LNCAP (cell line): ENCODE data around the gene SYDE2.

ENCODE experiments used
- CTCF ChIP-seq: fragments of 450-650 bp; IDR thresholded peaks from 2 replicates; pipeline ENCODE4 v1.5.1; 2017; ENCODE audit warnings: mild to moderate bottlenecking

SYDE2 gene

DNA sequence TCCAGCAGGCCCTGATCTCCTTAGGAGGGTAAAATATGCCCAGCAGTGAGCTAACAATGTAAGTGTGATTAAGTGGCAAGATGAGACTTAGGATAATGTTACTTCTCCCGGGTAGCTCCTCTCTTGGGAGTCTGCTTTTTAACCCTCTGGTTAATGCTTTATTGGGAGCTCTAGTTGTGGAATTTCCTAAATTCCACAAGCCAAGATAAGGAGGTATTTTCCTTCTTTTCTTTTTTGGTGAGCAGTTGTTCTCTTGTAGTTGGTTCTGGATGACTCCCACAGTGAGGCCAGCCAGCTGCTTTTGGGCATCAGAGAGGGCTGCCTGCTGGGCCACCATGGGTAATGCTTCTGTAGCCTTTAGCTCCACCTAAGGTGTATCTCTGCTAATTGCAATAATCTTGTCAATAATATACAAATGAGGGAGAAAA, 39.4 kb upstream of the SYDE2 start:
- peak; percentile 53; the same call in 1 of the 2 replicates for TF ChIP-seq CTCF

- no peak for TF ChIP-seq CTCF
Observed at GRCh38 chr1:85237613-85238012, 36.8 kb upstream of the SYDE2 start.

- no peak for TF ChIP-seq CTCF
Observed at GRCh38 chr1:85230305-85230977, 29.6 kb upstream of the SYDE2 start.

DNA sequence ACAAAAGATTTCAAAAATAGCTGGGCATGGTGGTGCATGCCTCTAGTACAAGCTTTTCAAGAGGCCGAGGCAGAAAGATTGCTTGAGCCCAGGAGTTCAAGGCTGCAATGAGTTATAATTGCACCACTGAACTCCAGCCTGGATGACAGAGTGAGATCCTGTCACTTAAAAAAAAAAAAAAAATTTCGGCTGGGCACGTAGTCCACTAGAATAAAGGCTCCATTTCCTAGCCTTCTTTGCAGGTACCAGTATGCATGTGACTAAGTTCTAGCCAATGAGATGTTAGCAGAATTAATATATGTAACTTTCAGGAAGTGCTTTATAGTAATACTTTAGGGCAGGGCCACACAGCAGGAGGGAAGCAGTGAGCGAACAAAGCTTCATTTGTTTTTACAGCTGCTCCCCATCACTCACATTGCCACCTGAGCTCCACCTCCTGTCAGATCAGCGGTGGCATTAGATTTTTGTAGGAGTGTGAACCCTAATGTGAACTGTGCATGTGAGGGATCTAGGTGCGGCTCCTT, 28.8 kb upstream of the SYDE2 start:
- no peak for TF ChIP-seq CTCF

DNA sequence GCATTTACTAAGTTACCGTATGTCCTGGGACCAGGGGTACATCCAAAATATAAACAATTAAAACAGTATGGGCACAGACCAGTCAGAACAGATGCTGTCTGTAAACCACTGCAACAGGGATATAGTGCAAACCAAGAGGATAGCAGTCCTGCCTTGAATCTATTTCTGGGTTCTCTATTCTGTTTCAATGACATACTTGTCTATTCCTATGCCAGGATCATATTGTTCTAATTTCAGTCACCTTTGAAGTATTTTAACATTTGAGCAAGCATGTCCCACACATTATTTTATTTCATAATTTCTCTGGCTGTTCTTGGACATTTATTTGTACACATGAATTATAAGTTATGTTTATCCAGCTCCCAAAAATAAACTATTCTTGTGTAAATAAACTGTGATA, 28.2 kb upstream of the SYDE2 start:
- TF ChIP-seq CTCF, result no peak

GRCh38 chr1:85225624-85226380, 25.0 kb upstream of the SYDE2 start:
- no peak for TF ChIP-seq CTCF

- TF ChIP-seq CTCF, result no peak
Observed at GRCh38 chr1:85224734-85225623, 24.2 kb upstream of the SYDE2 start.
